ENCODE results near the gene IMPACT.

The IMPACT gene

GRCh38 chr18:24482821-24483220 is 56.4 kb downstream of the IMPACT start:
- ATAC-seq: no peak

- peak in 1 of 2 donors; percentile 20 for ATAC-seq
These were observed 59.2 kb downstream of the IMPACT start for GRCh38 chr18:24485681-24486080.

- ATAC-seq: no peak
These were observed 60.2 kb downstream of the IMPACT start for GRCh38 chr18:24486684-24487083.

- no peak for ATAC-seq
These were observed 62.5 kb downstream of the IMPACT start for GRCh38 chr18:24488824-24489493.

GRCh38 chr18:24490539-24490938 is 64.1 kb downstream of the IMPACT start:
- no peak for ATAC-seq

- no peak for ATAC-seq
These were observed 65.7 kb downstream of the IMPACT start for GRCh38 chr18:24491927-24492834.

- ATAC-seq: no peak
These were observed 68.1 kb downstream of the IMPACT start for GRCh38 chr18:24494586-24494985.

- no peak for ATAC-seq
These were observed 70.7 kb downstream of the IMPACT start for GRCh38 chr18:24497031-24497754.

- ATAC-seq: no peak
These were observed 73.3 kb downstream of the IMPACT start for GRCh38 chr18:24499814-24500213.

GRCh38 chr18:24500217-24500616 is 73.7 kb downstream of the IMPACT start:
- ATAC-seq: no peak

GRCh38 chr18:24500766-24501165 is 74.3 kb downstream of the IMPACT start:
- no peak for ATAC-seq

- no peak for ATAC-seq
These were observed 76.4 kb downstream of the IMPACT start for GRCh38 chr18:24502667-24503523.
